Measurements from ENCODE around the gene RGS6.

Gene RGS6

DNA sequence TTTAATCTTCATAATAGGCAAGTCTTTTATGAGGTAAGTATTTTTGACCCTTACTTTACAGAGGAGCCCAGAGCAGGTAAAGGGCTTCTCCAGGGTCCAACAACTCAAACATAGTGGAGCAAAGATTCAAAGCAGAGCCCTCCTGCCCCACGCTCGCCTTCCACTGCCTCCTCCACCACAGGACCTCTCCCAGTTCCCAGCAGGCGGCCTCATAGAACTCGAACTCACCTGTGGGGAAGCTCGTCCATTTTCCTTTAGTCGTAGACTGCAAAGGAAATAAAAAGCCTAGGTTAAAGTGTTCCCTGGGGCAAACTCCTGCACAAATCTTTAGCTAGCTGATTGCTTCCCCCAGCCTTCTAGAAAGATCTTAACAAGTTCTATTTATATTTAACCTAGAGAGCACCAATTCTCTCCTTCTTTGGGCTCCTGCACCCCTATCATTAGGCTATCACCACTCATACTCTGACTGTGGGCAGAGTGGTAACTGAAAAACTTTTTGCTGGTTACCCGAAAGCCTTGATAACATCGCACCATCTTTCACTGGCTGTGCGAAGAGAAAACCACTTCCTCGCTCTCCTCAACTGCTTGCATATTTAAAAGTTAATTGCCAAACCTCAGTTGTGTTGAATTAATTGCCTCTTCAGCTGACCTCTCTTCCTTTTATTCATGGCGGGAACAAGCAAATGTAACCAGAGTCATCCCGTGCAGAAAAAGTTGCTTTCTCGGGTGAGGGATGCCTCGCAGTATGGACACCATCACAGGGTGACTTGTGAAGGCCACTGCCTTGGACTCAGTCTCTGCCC lies 662.1 kb downstream of the RGS6 start:
- no peak overlapping the region for H3K4me3 ChIP-seq (ENCODE audit: low read depth, low read length)
- no peak for TF ChIP-seq CTCF (IDR thresholded peaks at IDR 0.05; ENCODE audit: low read depth, low read length)

DNA sequence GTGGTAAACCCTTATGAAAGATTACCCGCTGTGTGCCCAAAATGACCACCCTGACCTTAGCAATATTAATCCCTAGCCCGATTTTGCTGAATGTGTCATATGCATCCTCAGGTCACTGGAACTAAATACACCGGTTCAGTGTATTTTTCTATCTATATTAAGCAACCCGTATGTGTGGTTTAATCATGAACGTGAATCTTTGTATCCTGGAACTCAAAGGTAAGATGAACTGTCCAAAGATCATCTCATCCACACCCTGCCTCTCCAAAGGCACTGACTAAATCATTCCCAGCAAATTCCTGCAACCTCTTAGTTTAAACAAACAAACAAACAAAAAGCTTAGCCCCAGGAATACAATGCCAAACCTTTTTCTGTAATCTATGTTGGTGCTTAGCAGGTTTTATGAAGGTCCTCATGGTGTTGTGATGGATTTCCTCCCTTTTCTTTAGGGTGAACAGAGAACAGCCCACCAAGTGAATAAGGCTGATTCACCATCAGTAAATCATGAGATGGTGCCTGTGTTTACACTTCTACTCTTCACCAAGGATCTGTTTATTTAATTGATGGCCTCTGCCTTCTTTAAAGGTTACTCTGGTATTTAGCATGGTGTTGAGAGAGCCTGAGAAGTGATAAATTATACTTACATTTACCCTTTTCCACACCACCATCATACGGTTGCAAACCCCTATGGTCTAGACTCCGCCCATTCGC lies 663.1 kb downstream of the RGS6 start:
- no peak for TF ChIP-seq CTCF (IDR thresholded peaks at IDR 0.05; ENCODE audit: low read depth, low read length)
- H3K4me3 ChIP-seq (ENCODE audit: low read depth, low read length): no peak overlapping the region

- no peak overlapping the region for H3K4me3 ChIP-seq (ENCODE audit: low read depth, low read length)
- no peak for TF ChIP-seq CTCF (IDR thresholded peaks at IDR 0.05; ENCODE audit: low read depth, low read length)
Observed at GRCh38 chr14:72597252-72598233, 665.3 kb downstream of the RGS6 start.

DNA sequence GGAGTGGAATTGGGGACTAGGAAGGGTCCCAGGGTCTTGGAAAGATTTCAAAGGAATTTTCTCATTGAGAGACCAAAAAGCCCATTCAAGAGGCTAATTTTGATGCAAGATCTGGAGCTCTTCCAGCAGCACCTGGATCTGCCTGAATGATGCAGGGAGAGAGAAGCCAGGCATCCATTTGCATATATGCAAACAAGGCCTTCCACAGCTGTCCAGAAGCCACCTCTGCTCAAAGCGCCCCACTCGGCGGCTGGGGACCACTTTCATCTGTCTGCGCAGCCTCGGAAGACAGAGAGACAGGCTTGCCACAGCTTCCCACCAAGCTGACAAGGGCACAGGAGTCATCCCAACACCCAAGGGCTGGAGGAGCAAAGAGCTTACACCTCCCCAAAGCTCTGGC lies 666.1 kb downstream of the RGS6 start:
- H3K4me3 ChIP-seq (ENCODE audit: low read depth, low read length): no peak overlapping the region
- no peak for TF ChIP-seq CTCF (IDR thresholded peaks at IDR 0.05; ENCODE audit: low read depth, low read length)

DNA sequence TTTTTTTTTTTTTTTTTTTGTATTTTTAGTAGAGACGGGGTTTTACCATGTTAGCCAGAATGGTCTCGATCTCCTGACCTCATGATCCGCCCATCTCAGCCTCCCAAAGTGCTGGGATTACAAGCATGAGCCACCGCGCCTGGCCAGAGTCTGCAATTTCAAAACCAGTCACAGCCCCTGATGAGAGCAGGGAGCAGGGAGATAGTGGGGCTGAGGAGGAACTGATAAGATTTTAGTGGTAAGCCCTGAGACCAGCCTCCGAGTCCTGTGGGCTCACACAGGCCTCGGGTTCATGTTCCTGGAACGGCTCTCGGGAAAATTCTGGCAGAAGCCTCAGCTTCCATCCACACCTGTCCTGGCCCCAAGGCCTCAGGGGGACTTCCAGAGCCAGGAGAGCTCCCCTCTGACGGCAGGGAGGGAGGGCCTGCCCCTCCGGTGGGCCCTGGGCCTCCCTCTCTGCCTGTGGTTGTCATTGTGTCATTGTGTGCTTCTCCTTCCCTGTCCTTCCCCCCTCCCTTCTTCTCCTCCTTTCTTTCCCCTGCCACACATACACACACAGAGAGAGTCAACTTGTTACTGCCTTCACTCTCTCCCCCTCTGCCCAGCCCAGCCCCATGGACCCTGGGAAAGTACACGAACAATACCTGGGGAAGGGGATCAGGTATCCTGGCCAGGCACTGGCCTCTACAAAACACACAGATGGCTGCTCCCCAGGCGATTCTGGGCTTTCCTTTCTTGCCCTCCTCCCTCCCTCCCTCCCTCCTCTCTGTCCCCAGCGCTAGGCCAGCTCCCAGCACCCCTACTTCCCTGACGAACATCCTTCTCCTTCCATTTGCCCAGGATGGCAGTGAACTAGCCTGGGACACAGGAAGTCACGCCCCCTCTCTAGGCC lies 667.6 kb downstream of the RGS6 start:
- H3K4me3 ChIP-seq (ENCODE audit: low read depth, low read length): no peak overlapping the region
- TF ChIP-seq CTCF (IDR thresholded peaks at IDR 0.05; ENCODE audit: low read depth, low read length): no peak

- TF ChIP-seq CTCF (IDR thresholded peaks at IDR 0.05; ENCODE audit: low read depth, low read length): no peak
- H3K4me3 ChIP-seq (ENCODE audit: low read depth, low read length): no peak overlapping the region
Observed at GRCh38 chr14:72600551-72601330, 668.5 kb downstream of the RGS6 start.

All from WI38 (cell line).